Neural progenitor cell (in vitro differentiated cells): ENCODE measurements around the gene XAF1.

Source experiments
- CTCF ChIP-seq: fragments of 200-600 bp; sonication (generic); IDR thresholded peaks from 2 replicates; pipeline ENCODE4 v1.5.1; 2017; ENCODE audit warnings: antibody characterized with exemption, mild to moderate bottlenecking
- EZH2 ChIP-seq: fragments of 200-600 bp; sonication (generic); IDR thresholded peaks from 2 replicates; pipeline ENCODE4 v1.6.1; 2017; ENCODE audit warnings: antibody characterized with exemption, mild to moderate bottlenecking, moderate library complexity

DNA sequence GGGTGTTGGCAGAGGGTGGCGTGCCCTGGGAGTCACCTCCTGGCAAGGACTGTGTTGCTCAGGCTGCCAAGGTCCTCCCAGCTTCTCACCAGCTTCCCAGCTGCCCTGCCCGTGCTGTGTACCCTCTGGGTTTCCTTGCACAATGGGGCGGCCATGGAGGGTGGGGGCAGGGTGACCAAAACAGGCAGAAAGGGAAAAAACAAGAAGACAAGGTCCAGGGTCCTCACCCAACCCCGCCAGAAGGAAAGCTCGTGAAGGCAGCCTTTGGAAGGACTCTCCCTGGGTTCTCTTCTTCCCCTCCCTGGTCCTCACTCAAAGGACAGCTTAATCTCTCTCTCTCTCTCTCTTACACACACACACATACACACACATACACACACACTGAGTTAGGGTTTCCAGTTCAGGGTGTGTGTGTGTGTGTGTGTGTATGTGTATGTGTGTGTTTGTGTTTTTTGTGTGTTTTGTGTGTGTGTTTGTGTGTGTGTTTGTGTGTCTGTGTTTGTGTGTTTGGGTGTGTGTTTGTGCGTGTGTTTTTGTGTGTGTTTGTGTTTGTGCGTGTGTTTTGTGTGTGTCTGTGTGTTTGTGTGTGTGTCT lies 44.7 kb upstream of the XAF1 start:
- TF ChIP-seq CTCF (no peak), EZH2 (no peak)
